Hematopoietic multipotent progenitor cell (in vitro differentiated cells): ENCODE data around the gene FILIP1L. TPM values are rescaled to one million over a fixed set of nuclear protein-coding genes. Genes with fewer than 3 reads are reported as not detected.

Experiments
- DNase-seq, 3 donors: peaks; one replicate each; pipeline ENCODE4 v3.0.0-alpha.2; 2011 to 2015; ENCODE audit warnings: low read depth in 2 of 3, low spot score in 2 of 3
- small RNA-seq: library from RNA; depleted of rRNA; stranded (forward); fragments of <200 nt; gene quantifications from one replicate; pipeline ENCODE3, GENCODE V24; 2012
- total RNA-seq: library from RNA; depleted of rRNA; stranded (reverse); fragments of >200 nt; gene quantifications from one replicate; pipeline ENCODE4 v1.2.3, GENCODE V29; 2012

Gene FILIP1L
- total RNA-seq, 1 donor = 0.81 TPM

DNA sequence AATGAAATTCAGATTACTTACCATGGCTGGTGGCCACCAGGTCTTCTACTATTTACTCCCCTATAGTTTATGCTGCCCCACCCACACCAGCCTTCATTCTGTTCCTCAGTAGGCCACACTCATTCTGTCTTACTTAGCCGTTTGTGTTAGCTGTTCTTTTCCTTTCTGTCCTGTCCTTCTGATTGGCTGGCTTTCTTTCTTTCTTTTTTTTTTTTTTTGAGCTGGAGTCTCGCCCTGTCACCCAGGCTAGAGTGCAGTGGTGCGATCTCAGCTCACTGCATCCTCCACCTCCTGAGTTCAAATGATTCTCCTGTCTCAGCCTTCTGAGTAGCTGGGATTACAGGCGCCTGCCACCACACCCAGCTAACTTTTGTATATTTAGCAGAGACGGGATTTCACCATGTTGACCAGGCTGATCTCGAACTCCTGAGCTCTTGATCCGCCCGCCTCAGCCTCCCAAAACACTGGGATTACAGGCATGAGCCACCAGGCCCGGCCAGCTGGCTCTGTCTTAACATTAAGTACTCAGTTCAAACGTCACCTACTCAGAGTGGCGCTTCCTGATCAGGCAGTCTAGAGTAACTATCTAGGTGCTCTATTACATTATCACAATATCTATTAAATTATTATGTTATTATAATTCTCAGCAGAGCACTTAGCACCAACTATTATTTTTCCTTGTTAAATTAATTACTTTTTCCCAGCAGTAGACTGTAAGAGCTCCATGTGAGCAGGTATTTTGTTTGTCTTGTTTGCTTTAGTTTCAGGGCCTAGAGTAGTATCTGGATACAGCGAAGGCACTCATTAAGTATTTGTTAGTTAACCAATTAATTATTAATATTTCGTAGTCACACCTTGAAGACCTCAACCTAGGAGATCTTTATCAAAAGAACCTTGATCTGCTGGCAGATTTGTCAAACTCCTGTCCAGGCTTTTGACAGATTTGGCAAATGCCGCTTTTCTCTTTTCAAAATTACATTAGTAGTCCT, 290.3 kb downstream of the FILIP1L start:
- no peak for DNase-seq

DNA sequence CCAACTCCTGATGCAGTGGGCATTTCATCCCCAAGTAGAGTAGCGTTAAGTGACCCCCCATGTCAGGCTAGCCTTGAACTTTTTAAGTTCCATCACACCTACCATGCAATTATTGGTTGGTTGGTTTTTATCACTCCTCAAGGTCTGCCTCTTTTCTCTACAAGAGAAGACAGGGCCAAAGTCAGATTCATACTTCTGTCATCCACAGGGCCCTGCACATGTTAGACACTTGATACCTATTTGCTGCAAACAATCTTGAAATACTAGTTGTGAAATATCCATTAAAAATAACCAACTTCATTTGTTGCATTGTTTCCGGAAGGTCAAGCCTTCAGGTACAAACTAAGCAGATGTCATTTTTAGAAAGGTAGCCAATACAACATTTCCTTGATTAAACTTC, 295.5 kb downstream of the FILIP1L start:
- no peak for DNase-seq

DNA sequence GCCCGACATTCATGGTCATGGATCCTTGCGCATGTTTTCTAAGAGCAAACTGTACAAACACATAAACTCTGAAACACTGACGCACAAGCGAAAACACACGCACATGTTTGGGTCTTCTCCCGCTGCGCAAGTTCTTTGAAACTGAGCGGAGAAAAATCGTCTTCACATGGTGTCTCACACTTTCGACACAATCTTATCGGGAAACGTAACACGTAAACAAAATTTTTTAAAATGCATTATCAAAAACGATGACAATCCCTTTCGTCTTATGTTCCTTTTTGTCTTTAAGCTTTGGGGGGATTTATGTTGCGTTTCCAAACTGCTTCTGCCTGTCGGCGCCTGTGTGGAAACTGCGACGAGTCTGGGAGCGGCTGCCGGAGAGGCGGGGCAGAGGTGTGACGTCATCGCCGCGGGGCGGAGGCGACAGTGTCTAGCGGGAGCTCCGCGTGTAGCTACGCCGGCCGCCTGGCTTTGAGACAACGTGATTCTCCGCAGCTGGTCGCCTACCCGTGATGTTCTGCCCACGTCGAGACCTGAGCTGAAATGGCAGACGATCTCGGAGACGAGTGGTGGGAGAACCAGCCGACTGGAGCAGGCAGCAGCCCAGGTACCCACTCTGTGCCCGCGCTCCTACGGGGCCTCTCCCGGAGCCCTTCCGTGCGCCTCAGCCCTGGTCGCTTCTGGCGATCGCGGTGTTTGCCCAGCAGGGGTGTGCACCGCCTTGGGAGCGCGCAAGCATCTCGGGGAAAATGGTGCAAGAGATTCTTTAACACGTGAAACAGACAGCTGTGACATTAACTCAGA, 296.7 kb downstream of the FILIP1L start, which contains the start of gene CMSS1:
TSS of gene CMSS1 (plus strand) at position 426 of the 804 bp plus-strand sequence.
- peak; percentile 93 to 95 (median 94) for DNase-seq

DNA sequence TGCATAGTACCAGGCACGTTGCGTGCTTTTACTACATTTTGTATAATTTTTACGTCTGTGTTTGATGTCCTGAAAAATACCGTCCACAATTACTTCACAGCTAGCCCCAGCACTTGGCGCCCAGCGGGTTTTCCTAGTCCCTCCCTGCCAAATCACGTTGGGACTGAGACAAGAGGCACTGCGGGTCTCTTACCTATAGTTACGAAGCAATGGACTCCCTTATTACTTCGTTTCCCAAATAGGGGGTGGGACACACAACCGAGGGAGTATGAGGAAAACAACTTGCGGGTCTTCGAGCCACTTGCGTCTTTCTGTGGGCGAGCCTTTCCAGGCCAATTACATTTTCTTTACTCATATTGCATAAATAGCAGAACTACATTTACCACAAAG, 297.3 kb downstream of the FILIP1L start:
- DNase-seq = no peak

DNA sequence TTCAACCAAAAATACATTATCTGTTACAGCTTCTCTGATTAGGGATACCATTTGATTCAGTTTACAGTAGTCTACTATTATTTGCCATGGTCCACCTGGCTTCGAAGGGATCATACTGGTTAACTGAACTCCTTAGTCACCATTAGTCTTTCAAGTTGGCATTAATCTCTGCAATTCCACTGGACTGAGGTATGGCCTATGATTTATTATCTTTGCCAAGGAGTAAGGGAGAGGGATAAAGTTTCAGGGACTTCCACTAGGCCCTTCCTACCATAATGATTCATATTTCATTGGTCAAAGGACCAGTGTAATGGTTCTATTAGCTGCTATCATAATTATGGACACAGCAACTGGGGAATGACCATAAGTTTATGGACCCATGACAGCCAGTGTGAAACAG, 303.9 kb downstream of the FILIP1L start:
- no peak for DNase-seq

DNA sequence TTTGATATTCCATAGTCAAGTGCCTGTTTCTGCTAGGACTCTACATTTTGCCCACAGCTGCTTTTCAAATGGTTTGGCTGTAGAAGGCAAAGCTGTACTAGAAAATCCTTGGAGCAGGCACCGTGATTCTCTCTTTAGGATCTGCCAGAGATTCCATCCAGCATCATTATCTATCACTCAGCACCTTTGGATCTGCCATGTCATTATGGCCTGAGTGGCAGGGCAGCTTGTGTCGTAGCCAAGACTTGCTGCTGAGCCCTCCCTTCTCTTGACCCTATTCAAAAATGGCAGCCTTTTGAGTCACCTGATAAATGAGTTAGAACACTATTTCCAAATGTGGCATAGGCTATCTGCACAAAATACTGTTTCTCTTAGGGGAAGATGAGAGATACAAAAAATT, 304.7 kb downstream of the FILIP1L start:
- no peak for DNase-seq

DNA sequence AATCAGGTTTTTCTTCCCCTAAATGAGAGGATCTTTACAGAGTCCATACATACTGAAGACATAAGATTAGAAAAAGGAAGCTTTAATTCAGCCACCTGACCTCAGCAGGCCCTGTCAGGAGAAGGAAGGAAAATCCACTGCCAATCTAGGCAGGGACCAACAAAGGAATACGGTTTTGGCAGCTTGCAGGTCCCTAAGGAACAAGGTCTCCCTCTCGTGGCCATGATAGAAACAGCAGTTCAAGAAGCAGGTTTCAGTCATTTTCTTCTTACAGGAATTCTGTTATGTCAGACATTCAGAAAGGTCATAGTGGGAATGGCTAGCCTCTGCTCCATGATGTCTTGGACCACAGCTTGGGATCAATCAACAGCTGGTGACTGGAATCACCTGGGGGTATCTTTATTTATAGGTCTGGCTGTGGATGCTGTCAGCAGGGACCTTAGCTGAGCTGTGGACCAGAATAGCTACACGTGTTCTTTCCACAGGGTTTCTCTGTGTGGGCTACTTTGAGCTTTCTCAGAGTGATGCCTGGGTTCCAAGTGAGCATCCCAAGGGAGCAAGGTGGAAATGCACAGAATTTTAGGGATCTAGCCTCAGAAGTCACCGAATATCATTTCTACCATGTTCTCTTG, 306.0 kb downstream of the FILIP1L start:
- DNase-seq = peak; percentile 17 to 55 (median 45)

DNA sequence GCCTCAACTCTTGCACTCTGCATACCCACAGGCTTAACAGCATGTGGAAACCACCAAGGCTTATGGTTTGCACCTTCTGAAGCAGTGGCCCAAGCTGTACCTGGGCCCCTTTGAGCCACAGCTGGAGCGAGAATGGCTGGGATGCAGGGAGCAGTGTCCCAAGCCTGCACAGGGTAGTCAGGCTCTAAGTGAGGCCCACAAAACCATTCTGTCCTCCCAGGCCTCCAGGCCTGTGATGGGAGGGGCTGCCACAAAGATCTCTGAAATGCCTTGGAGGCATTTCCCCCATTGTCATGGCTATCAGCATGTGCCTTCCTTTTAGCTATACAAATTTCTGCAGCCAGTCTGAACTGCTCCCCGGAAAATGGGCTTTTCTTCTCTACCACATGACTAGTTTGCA, 309.1 kb downstream of the FILIP1L start:
- DNase-seq = no peak

DNA sequence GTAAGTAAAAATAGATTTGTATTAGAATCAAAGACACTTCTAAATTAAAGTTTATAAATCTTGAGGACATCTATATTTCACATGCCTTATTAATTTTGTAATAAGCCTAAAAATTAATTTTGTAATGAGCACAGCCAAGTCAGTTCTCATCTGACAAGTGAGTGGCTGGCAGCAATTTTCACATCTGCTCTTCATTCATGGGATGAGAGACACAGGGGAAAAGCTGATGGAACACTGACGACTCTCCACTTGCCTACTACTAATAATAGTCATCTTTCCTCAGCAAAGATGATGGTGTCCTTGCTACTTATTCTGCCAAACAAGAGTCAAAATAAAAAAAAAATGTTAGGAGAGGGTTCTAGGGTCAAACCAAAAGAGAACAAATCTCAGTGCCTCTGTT, 311.0 kb downstream of the FILIP1L start:
- no peak for DNase-seq

DNA sequence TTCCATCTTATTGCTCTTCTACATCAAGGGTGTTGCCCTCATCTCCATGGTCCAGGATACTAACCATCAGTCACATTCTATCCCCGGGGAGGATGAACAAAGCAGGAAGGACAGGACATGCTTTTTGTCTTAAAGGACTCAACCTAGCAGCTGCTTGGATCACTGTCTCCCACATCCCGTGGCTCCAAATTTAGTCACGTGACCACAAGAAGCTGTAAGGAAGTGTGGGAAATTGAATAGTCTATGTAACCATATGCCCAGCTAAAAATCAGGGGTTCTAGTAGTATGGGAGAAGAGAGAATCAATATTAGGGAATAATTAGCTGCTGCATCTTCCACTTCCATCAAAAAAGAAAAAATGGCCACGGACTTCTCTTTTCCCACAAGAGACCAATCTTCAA, 314.9 kb downstream of the FILIP1L start:
- no peak for DNase-seq

DNA sequence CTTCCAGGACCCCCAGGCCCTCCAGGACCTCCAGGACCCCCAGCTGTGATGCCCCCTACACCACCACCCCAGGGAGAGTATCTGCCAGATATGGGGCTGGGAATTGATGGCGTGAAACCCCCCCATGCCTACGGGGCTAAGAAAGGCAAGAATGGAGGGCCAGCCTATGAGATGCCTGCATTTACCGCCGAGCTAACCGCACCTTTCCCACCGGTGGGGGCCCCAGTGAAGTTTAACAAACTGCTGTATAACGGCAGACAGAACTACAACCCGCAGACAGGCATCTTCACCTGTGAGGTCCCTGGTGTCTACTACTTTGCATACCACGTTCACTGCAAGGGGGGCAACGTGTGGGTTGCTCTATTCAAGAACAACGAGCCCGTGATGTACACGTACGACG, 318.7 kb downstream of the FILIP1L start:
- no peak for DNase-seq

DNA sequence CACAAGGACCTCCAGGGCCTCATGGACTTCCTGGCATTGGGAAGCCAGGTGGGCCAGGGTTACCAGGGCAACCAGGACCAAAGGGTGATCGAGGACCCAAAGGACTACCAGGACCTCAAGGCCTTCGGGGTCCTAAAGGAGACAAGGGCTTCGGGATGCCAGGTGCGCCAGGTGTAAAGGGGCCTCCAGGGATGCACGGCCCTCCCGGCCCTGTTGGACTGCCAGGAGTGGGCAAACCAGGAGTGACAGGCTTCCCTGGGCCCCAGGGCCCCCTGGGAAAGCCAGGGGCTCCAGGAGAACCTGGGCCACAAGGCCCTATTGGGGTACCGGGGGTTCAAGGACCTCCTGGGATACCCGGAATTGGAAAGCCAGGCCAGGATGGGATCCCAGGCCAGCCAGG, 319.8 kb downstream of the FILIP1L start:
- DNase-seq = no peak

DNA sequence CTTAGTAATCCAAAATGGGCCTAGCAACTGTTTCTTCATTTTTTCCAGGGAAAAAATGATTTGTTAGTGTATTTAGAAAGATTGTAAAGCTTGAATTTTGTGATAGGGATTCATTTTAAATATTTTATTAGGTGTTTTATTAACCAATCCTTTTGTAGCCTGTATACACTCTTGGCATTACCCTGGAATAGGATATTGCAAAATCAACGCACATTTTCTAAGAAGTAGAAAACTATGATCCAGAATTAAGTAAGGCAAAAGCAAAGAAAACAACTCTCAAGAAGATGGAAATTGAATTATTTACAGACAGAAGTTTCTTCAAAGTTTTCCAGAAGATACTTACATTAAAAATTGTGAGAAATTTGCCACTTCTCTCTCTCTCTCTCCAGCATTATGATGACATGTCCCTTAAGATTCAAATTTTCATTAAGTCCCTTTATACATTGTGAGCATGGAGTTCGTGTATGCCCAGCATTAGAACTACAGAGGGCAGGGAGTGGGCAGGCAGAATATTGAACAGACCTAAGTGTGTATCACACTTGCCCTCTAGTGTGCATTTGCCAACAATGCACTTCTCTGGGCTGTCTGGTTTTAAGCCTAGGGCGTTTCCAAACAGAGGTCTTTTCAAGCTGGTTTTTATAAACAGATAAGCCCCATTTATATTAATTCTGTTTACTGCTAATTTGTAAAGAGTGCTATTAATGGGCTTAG, 325.1 kb downstream of the FILIP1L start:
- DNase-seq = peak in 2 of 3 donors; percentile 35 to 44

Small RNA genes lying within 50 kb of the gene (small RNA-seq; reads per million reads assigned to genes)
- not detected for gene MIR3921

Other genes starting within 250 kb of the FILIP1L start
- gene TBC1D23, start 146.5 kb upstream of the FILIP1L start, total RNA-seq = 12.7 TPM
- gene NIT2, start 220.3 kb upstream of the FILIP1L start, total RNA-seq = 14.5 TPM